ENCODE data around the gene FPR2. TPM values are rescaled to one million over a fixed set of nuclear protein-coding genes. Genes with fewer than 3 reads are reported as not detected.
"Not testable (repeated sequence)": the region's sequence is repeated elsewhere in the genome, so short reads cannot be mapped to it uniquely, and the experiment has no call there.

Gene FPR2
- total and polyA plus RNA-seq, 2 donors (not counting 1 experiment from before 2014, with no cell fraction given): not detected

- no peaks in the 10 kb centered on the region for H3K27me3 Mint-ChIP-seq
- ChIA-PET CTCF (no interaction called here), POLR2A (no interaction called here)
- no peaks in the 10 kb centered on the region for H3K27me3 ChIP-seq (replicated peaks in 1 of 4; ENCODE audit: control extremely low read depth in 1 of 4, control insufficient read depth in 3 of 4, insufficient read depth in 4 of 4, low read length in 3 of 4)
- H3K4me1 ChIP-seq (ENCODE audit: control insufficient read depth in 2 of 2, insufficient read depth in 2 of 2, low read length in 2 of 2): peaks cover 6 to 7% of the 10 kb centered on the region in 2 donors
- no peak for TF ChIP-seq CTCF (IDR thresholded peaks at IDR 0.05)
- H3K4me3 ChIP-seq (ENCODE audit: control extremely low read depth in 1 of 5, extremely low read depth in 1 of 5, insufficient read depth in 1 of 5, low read depth in 2 of 5, low read length in 4 of 5): no peak overlapping the region
- H3K4me3 Mint-ChIP-seq: no peak overlapping the region
- peaks cover 5% of the 10 kb centered on the region for H3K4me1 Mint-ChIP-seq
- no peaks in the 10 kb centered on the region for H4K20me1 ChIP-seq (ENCODE audit: control insufficient read depth, insufficient read depth, low read length, poor library complexity, severe bottlenecking)
- H3K9me3 Mint-ChIP-seq (ENCODE audit: insufficient read depth): no peaks in the 10 kb centered on the region
- H3K9me3 ChIP-seq (ENCODE audit: control extremely low read depth in 1 of 3, control insufficient read depth in 2 of 3, insufficient read depth in 1 of 3, low read length in 2 of 3): peaks cover 0 to 20% (median 2%) of the 10 kb centered on the region in 3 donors
- no peak overlapping the region for H3K27ac ChIP-seq (ENCODE audit: low read length in 2 of 2)
- intact Hi-C loops (cut with micrococcal nuclease): no loop called here
- no peak overlapping the region for H3K27ac Mint-ChIP-seq
- no peaks in the 10 kb centered on the region for H3K79me2 ChIP-seq (ENCODE audit: control insufficient read depth, insufficient read depth, low read length)
- DNase-seq: peak; percentile 38
- WGBS (ENCODE audit: insufficient coverage): 0% methylated on average over 1 of the region's 5 CpGs
- no peak overlapping the region for H2AFZ ChIP-seq (ENCODE audit: insufficient read depth, low read depth, low read length, poor library complexity, severe bottlenecking)
- no peak overlapping the region for H3K4me2 ChIP-seq (replicated peaks; ENCODE audit: low read depth, low read length, poor library complexity, severe bottlenecking)
- no peak for ATAC-seq (ENCODE audit: low read depth)
- no peak overlapping the region for H3K9ac ChIP-seq (ENCODE audit: low read length)
- no peaks in the 10 kb centered on the region for H3K36me3 ChIP-seq (replicated peaks in 1 of 2; ENCODE audit: control extremely low read depth in 1 of 2, control insufficient read depth in 1 of 2, extremely low read depth in 1 of 2, insufficient read depth in 2 of 2, low read length in 1 of 2)
Observed at GRCh38 chr19:51803967-51804366, 43.0 kb downstream of the FPR2 start.

DNA sequence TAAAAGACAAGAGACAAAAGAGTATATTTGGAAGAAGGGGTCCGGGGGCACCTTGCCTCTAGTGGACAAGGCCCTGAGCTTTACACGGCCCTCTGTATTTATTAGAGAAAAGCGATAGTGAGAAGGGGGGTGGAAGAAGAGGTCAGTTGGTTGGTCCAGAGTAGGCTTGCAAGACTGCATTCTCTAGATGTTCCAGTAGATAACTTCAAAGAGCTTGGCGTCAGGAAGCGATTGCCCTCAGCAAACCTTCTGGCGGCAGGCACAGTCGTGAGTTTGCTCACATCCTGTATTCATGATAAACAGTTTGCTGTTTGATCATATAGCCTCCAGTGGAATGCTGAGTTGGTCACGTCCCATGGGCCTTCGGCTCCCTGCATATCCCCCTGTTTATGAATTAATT, 43.8 kb downstream of the FPR2 start:
- H3K27me3 ChIP-seq (replicated peaks in 1 of 4; ENCODE audit: control extremely low read depth in 1 of 4, control insufficient read depth in 3 of 4, insufficient read depth in 4 of 4, low read length in 3 of 4); H3K27me3 Mint-ChIP-seq; POLR2A ChIA-PET; H3K4me2 ChIP-seq (replicated peaks; ENCODE audit: low read depth, low read length, poor library complexity, severe bottlenecking); DNase-seq; ATAC-seq (ENCODE audit: low read depth); H4K20me1 ChIP-seq (ENCODE audit: control insufficient read depth, insufficient read depth, low read length, poor library complexity, severe bottlenecking); H3K79me2 ChIP-seq (ENCODE audit: control insufficient read depth, insufficient read depth, low read length); H3K4me3 ChIP-seq (ENCODE audit: control extremely low read depth in 1 of 5, extremely low read depth in 1 of 5, insufficient read depth in 1 of 5, low read depth in 2 of 5, low read length in 4 of 5); H3K36me3 ChIP-seq (replicated peaks in 1 of 2; ENCODE audit: control extremely low read depth in 1 of 2, control insufficient read depth in 1 of 2, extremely low read depth in 1 of 2, insufficient read depth in 2 of 2, low read length in 1 of 2); CTCF ChIA-PET; H3K27ac ChIP-seq (ENCODE audit: low read length in 2 of 2); H3K4me1 Mint-ChIP-seq; H2AFZ ChIP-seq (ENCODE audit: insufficient read depth, low read depth, low read length, poor library complexity, severe bottlenecking); H3K9ac ChIP-seq (ENCODE audit: low read length); H3K9me3 Mint-ChIP-seq (ENCODE audit: insufficient read depth); H3K4me1 ChIP-seq (ENCODE audit: control insufficient read depth in 2 of 2, insufficient read depth in 2 of 2, low read length in 2 of 2); H3K27ac Mint-ChIP-seq; H3K4me3 Mint-ChIP-seq; intact Hi-C loops (cut with micrococcal nuclease): not testable (repeated sequence)
- peaks cover 0 to 12% (median 2%) of the 10 kb centered on the region in 3 donors for H3K9me3 ChIP-seq (ENCODE audit: control extremely low read depth in 1 of 3, control insufficient read depth in 2 of 3, insufficient read depth in 1 of 3, low read length in 2 of 3)
- WGBS (ENCODE audit: insufficient coverage): 84% methylated on average over 5 of the region's 9 CpGs

GRCh38 chr19:51805396-51805795, 44.4 kb downstream of the FPR2 start:
- H3K9ac ChIP-seq (ENCODE audit: low read length); H3K27me3 Mint-ChIP-seq; H3K4me1 Mint-ChIP-seq; intact Hi-C loops (cut with micrococcal nuclease); H4K20me1 ChIP-seq (ENCODE audit: control insufficient read depth, insufficient read depth, low read length, poor library complexity, severe bottlenecking); H3K9me3 ChIP-seq (ENCODE audit: control extremely low read depth in 1 of 3, control insufficient read depth in 2 of 3, insufficient read depth in 1 of 3, low read length in 2 of 3); H3K27ac ChIP-seq (ENCODE audit: low read length in 2 of 2); ATAC-seq (ENCODE audit: low read depth); H3K79me2 ChIP-seq (ENCODE audit: control insufficient read depth, insufficient read depth, low read length); DNase-seq; H3K27me3 ChIP-seq (replicated peaks in 1 of 4; ENCODE audit: control extremely low read depth in 1 of 4, control insufficient read depth in 3 of 4, insufficient read depth in 4 of 4, low read length in 3 of 4); H3K4me2 ChIP-seq (replicated peaks; ENCODE audit: low read depth, low read length, poor library complexity, severe bottlenecking); H2AFZ ChIP-seq (ENCODE audit: insufficient read depth, low read depth, low read length, poor library complexity, severe bottlenecking); H3K9me3 Mint-ChIP-seq (ENCODE audit: insufficient read depth); H3K27ac Mint-ChIP-seq; H3K36me3 ChIP-seq (replicated peaks in 1 of 2; ENCODE audit: control extremely low read depth in 1 of 2, control insufficient read depth in 1 of 2, extremely low read depth in 1 of 2, insufficient read depth in 2 of 2, low read length in 1 of 2); H3K4me3 Mint-ChIP-seq; H3K4me1 ChIP-seq (ENCODE audit: control insufficient read depth in 2 of 2, insufficient read depth in 2 of 2, low read length in 2 of 2); H3K4me3 ChIP-seq (ENCODE audit: control extremely low read depth in 1 of 5, extremely low read depth in 1 of 5, insufficient read depth in 1 of 5, low read depth in 2 of 5, low read length in 4 of 5); POLR2A ChIA-PET: not testable (repeated sequence)
- 98% methylated on average over 4 of the region's 8 CpGs for WGBS (ENCODE audit: insufficient coverage)
- CTCF ChIA-PET: interaction anchor here (0.6 kb wide), 1 partner anchor 1966 kb away, joined by 3 read pairs; no protein-coding TSS in a partner anchor

DNA sequence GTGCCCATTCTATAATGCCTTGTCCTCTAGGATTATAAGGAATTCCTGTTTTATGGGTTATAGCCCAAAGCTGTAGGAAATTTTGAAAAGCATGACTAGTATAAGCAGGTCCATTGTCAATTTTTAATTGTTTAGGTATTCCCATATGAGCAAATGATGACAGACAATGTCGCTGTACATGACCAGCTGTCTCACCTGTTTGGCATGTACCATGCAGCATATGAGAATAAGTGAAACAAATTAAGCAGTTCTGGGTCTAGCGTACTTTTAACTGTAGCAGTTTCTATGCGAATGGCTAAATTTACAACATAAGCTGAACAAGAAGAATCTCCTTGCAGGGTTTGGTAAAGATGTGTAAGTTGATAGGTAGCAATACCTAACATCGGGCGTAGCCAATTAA, 45.6 kb downstream of the FPR2 start:
- H3K27ac Mint-ChIP-seq; H3K4me2 ChIP-seq (replicated peaks; ENCODE audit: low read depth, low read length, poor library complexity, severe bottlenecking); ATAC-seq (ENCODE audit: low read depth); H3K9me3 Mint-ChIP-seq (ENCODE audit: insufficient read depth); H3K4me3 Mint-ChIP-seq; H2AFZ ChIP-seq (ENCODE audit: insufficient read depth, low read depth, low read length, poor library complexity, severe bottlenecking); H3K9ac ChIP-seq (ENCODE audit: low read length); POLR2A ChIA-PET; H3K36me3 ChIP-seq (replicated peaks in 1 of 2; ENCODE audit: control extremely low read depth in 1 of 2, control insufficient read depth in 1 of 2, extremely low read depth in 1 of 2, insufficient read depth in 2 of 2, low read length in 1 of 2); H3K27ac ChIP-seq (ENCODE audit: low read length in 2 of 2); CTCF ChIA-PET; H3K4me3 ChIP-seq (ENCODE audit: control extremely low read depth in 1 of 5, extremely low read depth in 1 of 5, insufficient read depth in 1 of 5, low read depth in 2 of 5, low read length in 4 of 5); H3K79me2 ChIP-seq (ENCODE audit: control insufficient read depth, insufficient read depth, low read length); DNase-seq; H3K27me3 ChIP-seq (replicated peaks in 1 of 4; ENCODE audit: control extremely low read depth in 1 of 4, control insufficient read depth in 3 of 4, insufficient read depth in 4 of 4, low read length in 3 of 4); H4K20me1 ChIP-seq (ENCODE audit: control insufficient read depth, insufficient read depth, low read length, poor library complexity, severe bottlenecking); H3K4me1 ChIP-seq (ENCODE audit: control insufficient read depth in 2 of 2, insufficient read depth in 2 of 2, low read length in 2 of 2); H3K4me1 Mint-ChIP-seq; H3K9me3 ChIP-seq (ENCODE audit: control extremely low read depth in 1 of 3, control insufficient read depth in 2 of 3, insufficient read depth in 1 of 3, low read length in 2 of 3); H3K27me3 Mint-ChIP-seq; intact Hi-C loops (cut with micrococcal nuclease): not testable (repeated sequence)
- 100% methylated on average over 1 of the region's 5 CpGs for WGBS (ENCODE audit: insufficient coverage)
